HepG2 (cell line): ENCODE data around the gene PREX1. TPM values are rescaled to one million over a fixed set of nuclear protein-coding genes. Genes with fewer than 3 reads are reported as not detected.

Experiments
- ZNF205 ChIP-seq: IDR thresholded peaks from 2 replicates; pipeline ENCODE4 v1.6.1; 2018; ENCODE audit warnings: missing biosample characterization, missing genetic modification reagents
- ZNF407 ChIP-seq: sonication (generic); formaldehyde crosslinking; IDR thresholded peaks from one replicate; pipeline ENCODE4 v1.5.1; 2020; ENCODE audit warnings: mild to moderate bottlenecking, missing genetic modification reagents; ENCODE audit errors: not compliant biosample characterization
- polyA plus RNA-seq, 8 experiments: library from polyadenylated mRNA; depleted of rRNA in 3 of 8; stranded (reverse) in 7 of 8; unstranded in 1 of 8; fragments of >200 nt; fragmentation: Illumina TruSeq in 4 of 8; extraction: Trizol in 4 of 8; gene quantifications; 2 replicates each; pipeline versions ENCODE4 v1.2.1 to v1.2.3, GENCODE V29; 2011 to 2016; ENCODE audit warnings: low read depth in 4 of 8, missing spikeins in 1 of 8, mixed read lengths in 1 of 8; ENCODE audit not compliant: insufficient read depth in 1 of 8
- total RNA-seq, 5 experiments: library from RNA; depleted of rRNA; stranded (reverse); fragments of >200 nt; fragmentation: Illumina TruSeq; extraction: Trizol; gene quantifications; 2 replicates each; pipeline ENCODE4 v1.2.3, GENCODE V29; 2016; ENCODE audit warnings: low read depth in 1 of 5
- TF ChIP-seq, protein P1 (sequence below): sonication (generic); formaldehyde crosslinking; IDR thresholded peaks from 2 replicates; pipeline ENCODE4 v1.4.0; 2020; ENCODE audit warnings: missing genetic modification reagents

Gene PREX1
- total and polyA plus RNA-seq, 2 of the 13 experiments (the other 11 are each of a cell fraction or from before 2014, with no cell fraction given) = 0.02 to 0.04 TPM

GRCh38 chr20:48649868-48650267, 177.9 kb downstream of the PREX1 start (continued):
- TF ChIP-seq ZNF407 = no peak
- TF ChIP-seq ZNF205 (CRISPR knock-in tag) = no peak
- TF ChIP-seq, protein P1, sequence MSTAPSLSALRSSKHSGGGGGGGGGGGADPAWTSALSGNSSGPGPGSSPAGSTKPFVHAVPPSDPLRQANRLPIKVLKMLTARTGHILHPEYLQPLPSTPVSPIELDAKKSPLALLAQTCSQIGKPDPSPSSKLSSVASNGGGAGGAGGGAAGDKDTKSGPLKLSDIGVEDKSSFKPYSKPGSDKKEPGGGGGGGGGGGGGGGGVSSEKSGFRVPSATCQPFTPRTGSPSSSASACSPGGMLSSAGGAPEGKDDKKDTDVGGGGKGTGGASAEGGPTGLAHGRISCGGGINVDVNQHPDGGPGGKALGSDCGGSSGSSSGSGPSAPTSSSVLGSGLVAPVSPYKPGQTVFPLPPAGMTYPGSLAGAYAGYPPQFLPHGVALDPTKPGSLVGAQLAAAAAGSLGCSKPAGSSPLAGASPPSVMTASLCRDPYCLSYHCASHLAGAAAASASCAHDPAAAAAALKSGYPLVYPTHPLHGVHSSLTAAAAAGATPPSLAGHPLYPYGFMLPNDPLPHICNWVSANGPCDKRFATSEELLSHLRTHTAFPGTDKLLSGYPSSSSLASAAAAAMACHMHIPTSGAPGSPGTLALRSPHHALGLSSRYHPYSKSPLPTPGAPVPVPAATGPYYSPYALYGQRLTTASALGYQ = no peak
